H9 (cell line): Measurements from ENCODE around the gene ACP6. TPM values are rescaled to one million over a fixed set of nuclear protein-coding genes. Genes with fewer than 3 reads are reported as not detected.

Source experiments
- DNase-seq: peaks from one replicate; pipeline ENCODE4 v3.0.0-alpha.2; 2017
- H2AFZ ChIP-seq: one replicate; pipeline ENCODE4 v1.6.1; 2013; ENCODE audit warnings: mild to moderate bottlenecking, low read length, control low read depth, moderate library complexity
- H2AK5ac ChIP-seq: 2 replicates; pipeline ENCODE4 v1.6.1; 2013; ENCODE audit warnings: low read length, control low read depth, mixed read lengths; ENCODE audit not compliant: insufficient read length
- H2BK120ac ChIP-seq: one replicate; pipeline ENCODE4 v1.6.1; 2013; ENCODE audit warnings: low read depth, mild to moderate bottlenecking, low read length, control low read depth, inconsistent platforms; ENCODE audit not compliant: poor library complexity, severe bottlenecking
- H2BK12ac ChIP-seq: 2 replicates; pipeline ENCODE4 v1.6.1; 2013; ENCODE audit warnings: low read length, control low read depth, mixed read lengths, low read depth; ENCODE audit not compliant: insufficient read length
- H2BK15ac ChIP-seq: 2 replicates; pipeline ENCODE4 v1.6.1; 2013; ENCODE audit warnings: low read depth, low read length, control low read depth
- H2BK20ac ChIP-seq: one replicate; pipeline ENCODE4 v1.6.1; 2013; ENCODE audit warnings: low read depth, mild to moderate bottlenecking, low read length, control low read depth, inconsistent platforms; ENCODE audit not compliant: poor library complexity, severe bottlenecking
- H2BK5ac ChIP-seq: 2 replicates; pipeline ENCODE4 v1.6.1; 2013; ENCODE audit warnings: low read length, control low read depth, mixed read lengths; ENCODE audit not compliant: insufficient read length
- H3K14ac ChIP-seq: 2 replicates; pipeline ENCODE4 v1.6.1; 2013; ENCODE audit warnings: low read length, control low read depth; ENCODE audit not compliant: insufficient read depth
- H3K18ac ChIP-seq: 2 replicates; pipeline ENCODE4 v1.6.1; 2013; ENCODE audit warnings: low read depth, mild to moderate bottlenecking, mixed read lengths, low read length, control low read depth; ENCODE audit not compliant: insufficient read length
- H3K23ac ChIP-seq: 2 replicates; pipeline ENCODE4 v1.6.1; 2013; ENCODE audit warnings: low read length, control low read depth, mixed read lengths, low read depth; ENCODE audit not compliant: insufficient read length
- H3K23me2 ChIP-seq: 2 replicates; pipeline ENCODE4 v1.6.1; 2013; ENCODE audit warnings: low read depth, mild to moderate bottlenecking, mixed read lengths, low read length, control low read depth; ENCODE audit not compliant: insufficient read length, poor library complexity, severe bottlenecking
- H3K27ac ChIP-seq: 2 replicates; pipeline ENCODE4 v1.5.1; 2013; ENCODE audit warnings: low read length, control low read depth, mixed read lengths, low read depth; ENCODE audit not compliant: insufficient read length
- H3K27me3 ChIP-seq: 2 replicates; pipeline ENCODE4 v1.6.1; 2013; ENCODE audit warnings: low read length, control low read depth, inconsistent platforms; ENCODE audit not compliant: insufficient read depth
- H3K4ac ChIP-seq: 2 replicates; pipeline ENCODE4 v1.6.1; 2013; ENCODE audit warnings: low read depth, mild to moderate bottlenecking, control low read depth, inconsistent platforms, low read length, moderate library complexity
- H3K4me1 ChIP-seq: 2 replicates; pipeline ENCODE4 v1.6.1; 2013; ENCODE audit warnings: low read length, control low read depth, inconsistent platforms; ENCODE audit not compliant: insufficient read depth
- H3K4me2 ChIP-seq: 2 replicates; pipeline ENCODE4 v1.6.1; 2013; ENCODE audit warnings: low read length, control low read depth, mixed read lengths; ENCODE audit not compliant: insufficient read length, insufficient read depth
- H3K56ac ChIP-seq: 2 replicates; pipeline ENCODE4 v1.6.1; 2013; ENCODE audit warnings: low read depth, mild to moderate bottlenecking, mixed read lengths, low read length, control low read depth; ENCODE audit not compliant: insufficient read length
- H3K79me1 ChIP-seq: 2 replicates; pipeline ENCODE4 v1.6.1; 2013; ENCODE audit warnings: low read depth, mild to moderate bottlenecking, moderate library complexity, low read length, control low read depth, inconsistent platforms; ENCODE audit not compliant: insufficient read depth, poor library complexity, severe bottlenecking
- H3K79me2 ChIP-seq: 2 replicates; pipeline ENCODE4 v1.6.1; 2013; ENCODE audit warnings: low read length, control low read depth, inconsistent platforms; ENCODE audit not compliant: insufficient read depth
- H3K9ac ChIP-seq: 2 replicates; pipeline ENCODE4 v1.6.1; 2013; ENCODE audit warnings: low read length, control low read depth, mixed read lengths; ENCODE audit not compliant: insufficient read length; ENCODE audit errors: extremely low read depth
- H3K9me3 ChIP-seq: one replicate; pipeline ENCODE4 v1.6.1; 2013; ENCODE audit warnings: low read depth, low read length, inconsistent platforms; ENCODE audit not compliant: control insufficient read depth
- H3T11ph ChIP-seq: one replicate; pipeline ENCODE4 v1.6.1; 2013; ENCODE audit warnings: mild to moderate bottlenecking, low read length, control low read depth, inconsistent platforms
- H4K20me1 ChIP-seq: one replicate; pipeline ENCODE4 v1.6.1; 2013; ENCODE audit not compliant: control insufficient read depth, insufficient read length, insufficient read depth
- H4K5ac ChIP-seq: 2 replicates; pipeline ENCODE4 v1.6.1; 2013; ENCODE audit warnings: low read depth, mild to moderate bottlenecking, mixed read lengths, low read length, control low read depth; ENCODE audit not compliant: insufficient read length
- H4K8ac ChIP-seq: replicated peaks from 2 replicates; pipeline ENCODE4 v1.6.1; 2013; ENCODE audit warnings: low read length, control low read depth, mixed read lengths, low read depth; ENCODE audit not compliant: insufficient read length
- H4K91ac ChIP-seq: 2 replicates; pipeline ENCODE4 v1.6.1; 2013; ENCODE audit warnings: low read depth, mild to moderate bottlenecking, moderate library complexity, mixed read lengths, low read length, control low read depth; ENCODE audit not compliant: insufficient read length
- H3K27ac Mint-ChIP-seq, 3 experiments: 2 replicates in 2 of 3; 3 replicates in 1 of 3; pipeline ENCODE4 v1.8.0; 2020 to 2021; ENCODE audit warnings: mixed read lengths in 3 of 3, mild to moderate bottlenecking in 1 of 3, moderate library complexity in 1 of 3
- H3K27me3 Mint-ChIP-seq: 2 replicates; pipeline ENCODE4 v1.8.0; 2021; ENCODE audit warnings: low read depth, mild to moderate bottlenecking, moderate library complexity, mixed read lengths
- H3K36me3 Mint-ChIP-seq, 3 experiments: 2 replicates in 2 of 3; 3 replicates in 1 of 3; pipeline ENCODE4 v1.8.0; 2020 to 2021; ENCODE audit warnings: low read depth in 3 of 3, mixed read lengths in 3 of 3; ENCODE audit not compliant: insufficient read depth in 1 of 3
- H3K4me1 Mint-ChIP-seq, 2 experiments: 2 replicates each; pipeline ENCODE4 v1.8.0; 2020; ENCODE audit warnings: mixed read lengths in 2 of 2
- H3K4me3 Mint-ChIP-seq, 2 experiments: 2 replicates in 1 of 2; 3 replicates in 1 of 2; pipeline ENCODE4 v1.8.0; 2020 to 2021; ENCODE audit warnings: mild to moderate bottlenecking in 2 of 2, mixed read lengths in 2 of 2, moderate library complexity in 1 of 2
- H3K9me3 Mint-ChIP-seq, 2 experiments: 2 replicates in 1 of 2; 3 replicates in 1 of 2; pipeline ENCODE4 v1.8.0; 2020; ENCODE audit warnings: mild to moderate bottlenecking in 2 of 2, mixed read lengths in 2 of 2, moderate library complexity in 1 of 2
- CTCF ChIP-seq: fragments of 200-600 bp; sonication (generic); conservative IDR thresholded peaks from 3 replicates; pipeline ENCODE4 v1.8.0; 2021; ENCODE audit warnings: antibody characterized with exemption, mild to moderate bottlenecking
- WGBS: extraction: QIAGEN DNeasy Blood & Tissue Kit; methylation state at CpG from one replicate; pipeline ENCODE4 v1.1.7; 2013; ENCODE audit warnings: missing lambda C conversion rate, low lambda C conversion rate, mixed read lengths; ENCODE audit not compliant: insufficient read length; ENCODE audit errors: extremely low coverage; 5-methylcytosine and 5-hydroxymethylcytosine counted together
- total RNA-seq: library from RNA; stranded (reverse); gene quantifications from 2 replicates; pipeline ENCODE4 v1.2.1, GENCODE V29; 2021

Gene ACP6
- total RNA-seq, 1 experiment from 2014 or later, result 17.1 TPM

- peak overlapping the region; percentile 57 for H3K9ac ChIP-seq
- no peak overlapping the region for H2BK12ac ChIP-seq
- DNase-seq, result peak; percentile 98
- H4K20me1 ChIP-seq, result no peaks in the 10 kb centered on the region
- Mint-ChIP-seq H3K9me3 (no peaks in the 10 kb centered on the region; a peak in 1 of 5 replicates), H3K27ac (peak overlapping the region; percentile 92 to 97 (median 92); a peak in 5 of 7 replicates), H3K27me3 (no peaks in the 10 kb centered on the region), H3K4me1 (peaks cover 31 to 44% of the 10 kb centered on the region in 2 experiments), H3K36me3 (peaks cover 0 to 7% (median under 1%) of the 10 kb centered on the region in 3 experiments; a peak in 3 of 7 replicates), H3K4me3 (peak overlapping the region; percentile 82 to 96)
- peak overlapping the region; percentile 66 for H3K14ac ChIP-seq
- no peak overlapping the region for H2AK5ac ChIP-seq
- H2BK5ac ChIP-seq, result no peak overlapping the region
- no peak overlapping the region for H3K56ac ChIP-seq
- peak overlapping the region; percentile 71 for H3K18ac ChIP-seq
- H3K9me3 ChIP-seq, result no peaks in the 10 kb centered on the region
- peaks cover 2% of the 10 kb centered on the region; the same call in 1 of the 2 replicates for H3K79me2 ChIP-seq
- WGBS, result no CpG with 5 or more reads among the region's 80 CpGs
- H2AFZ ChIP-seq, result no peak overlapping the region
- H3T11ph ChIP-seq, result no peak overlapping the region
- no peak overlapping the region for H4K5ac ChIP-seq
- H3K4me2 ChIP-seq, result peak overlapping the region; percentile 81
- peaks cover 2% of the 10 kb centered on the region for H3K79me1 ChIP-seq
- no peak overlapping the region for H4K8ac ChIP-seq
- no peaks in the 10 kb centered on the region; the same call in 1 of the 2 replicates for H3K27me3 ChIP-seq
- no peak overlapping the region for H2BK15ac ChIP-seq
- peaks cover 9% of the 10 kb centered on the region for H3K4me1 ChIP-seq
- no peak overlapping the region for H2BK20ac ChIP-seq
- H3K27ac ChIP-seq, result no peak overlapping the region
- H2BK120ac ChIP-seq, result no peak overlapping the region
- H4K91ac ChIP-seq, result no peak overlapping the region
- TF ChIP-seq CTCF, result no peak
- H3K23me2 ChIP-seq, result peaks cover 16% of the 10 kb centered on the region
- H3K23ac ChIP-seq, result no peak overlapping the region
- H3K4ac ChIP-seq, result no peak overlapping the region
Measured at GRCh38 chr1:147599362-147600118, 70.8 kb downstream of the ACP6 start.
